Astrocyte (in vitro differentiated cells and primary cell): ENCODE results near the gene DGKI. TPM values are rescaled to one million over a fixed set of nuclear protein-coding genes. Genes with fewer than 3 reads are reported as not detected.

Experiments used
- DNase-seq: peaks from one replicate; pipeline ENCODE4 v3.0.0-alpha.2; 2010; ENCODE audit warnings: low read depth
- FAIRE-seq: peaks from 2 replicates; lab custom pipeline; 2011; peaks lifted over from hg19 to GRCh38; lab: Jason Lieb, UNC
- H2AFZ ChIP-seq: 2 replicates; pipeline ENCODE4 v1.6.0; 2012; ENCODE audit warnings: low read depth, low read length, inconsistent platforms
- H3K27ac ChIP-seq: 2 replicates; pipeline ENCODE4 v1.5.1; 2011; ENCODE audit warnings: low read depth, low read length, inconsistent platforms
- H3K27me3 ChIP-seq: 2 replicates; pipeline ENCODE4 v1.6.0; 2011; ENCODE audit warnings: low read length, inconsistent platforms; ENCODE audit not compliant: insufficient read depth
- H3K36me3 ChIP-seq: 2 replicates; pipeline ENCODE4 v1.5.1; 2011; ENCODE audit warnings: low read length, inconsistent platforms; ENCODE audit not compliant: insufficient read depth
- H3K4me1 ChIP-seq: 2 replicates; pipeline ENCODE4 v1.5.1; 2011; ENCODE audit warnings: low read length, inconsistent platforms; ENCODE audit not compliant: insufficient read depth
- H3K4me2 ChIP-seq: 2 replicates; pipeline ENCODE4 v1.6.0; 2012; ENCODE audit warnings: low read length, inconsistent platforms
- H3K4me3 ChIP-seq: 2 replicates; pipeline ENCODE4 v1.5.1; 2011; ENCODE audit warnings: low read depth, mild to moderate bottlenecking, low read length, inconsistent platforms; ENCODE audit not compliant: insufficient read depth
- H3K79me2 ChIP-seq: 2 replicates; pipeline ENCODE4 v1.6.0; 2012; ENCODE audit warnings: mild to moderate bottlenecking, low read length, inconsistent platforms; ENCODE audit not compliant: insufficient read depth
- H3K9ac ChIP-seq: 2 replicates; pipeline ENCODE4 v1.6.0; 2012; ENCODE audit warnings: mild to moderate bottlenecking, low read length, inconsistent platforms
- H3K9me3 ChIP-seq: 2 replicates; pipeline ENCODE4 v1.5.1; 2012; ENCODE audit warnings: low read depth, mild to moderate bottlenecking, low read length, inconsistent platforms; ENCODE audit not compliant: insufficient read depth
- H4K20me1 ChIP-seq: 2 replicates; pipeline ENCODE4 v1.6.0; 2012; ENCODE audit warnings: low read length, inconsistent platforms; ENCODE audit not compliant: insufficient read depth
- H3K27ac Mint-ChIP-seq: one replicate; pipeline ENCODE4 v1.8.0; 2021; ENCODE audit warnings: mild to moderate bottlenecking, mixed read lengths; ENCODE audit not compliant: unreplicated experiment
- H3K27me3 Mint-ChIP-seq: one replicate; pipeline ENCODE4 v1.8.0; 2021; ENCODE audit warnings: low read depth, mixed read lengths; ENCODE audit not compliant: unreplicated experiment
- H3K36me3 Mint-ChIP-seq: one replicate; pipeline ENCODE4 v1.8.0; 2021; ENCODE audit warnings: low read depth, mixed read lengths; ENCODE audit not compliant: unreplicated experiment
- H3K4me1 Mint-ChIP-seq: one replicate; pipeline ENCODE4 v1.8.0; 2021; ENCODE audit warnings: low read depth, mixed read lengths; ENCODE audit not compliant: unreplicated experiment
- H3K4me3 Mint-ChIP-seq: one replicate; pipeline ENCODE4 v1.8.0; 2021; ENCODE audit warnings: mild to moderate bottlenecking, moderate library complexity, mixed read lengths; ENCODE audit not compliant: unreplicated experiment
- H3K9me3 Mint-ChIP-seq: one replicate; pipeline ENCODE4 v1.8.0; 2021; ENCODE audit warnings: mild to moderate bottlenecking, mixed read lengths; ENCODE audit not compliant: unreplicated experiment
- CTCF ChIP-seq: IDR thresholded peaks from 2 replicates; pipeline ENCODE4 v1.5.1; 2011; ENCODE audit warnings: low read depth, mild to moderate bottlenecking, inconsistent platforms, low read length, moderate library complexity; ENCODE audit not compliant: insufficient read depth
- EZH2 ChIP-seq: IDR thresholded peaks from 2 replicates; pipeline ENCODE4 v1.6.1; 2012; ENCODE audit warnings: mild to moderate bottlenecking, low read length, inconsistent platforms; ENCODE audit not compliant: insufficient read depth
- total RNA-seq: library from RNA; stranded (reverse); gene quantifications from 2 replicates; pipeline ENCODE4 v1.2.1, GENCODE V29; 2021

The DGKI gene
- total RNA-seq, 1 donor from 2014 or later: 6.3 TPM

DNA sequence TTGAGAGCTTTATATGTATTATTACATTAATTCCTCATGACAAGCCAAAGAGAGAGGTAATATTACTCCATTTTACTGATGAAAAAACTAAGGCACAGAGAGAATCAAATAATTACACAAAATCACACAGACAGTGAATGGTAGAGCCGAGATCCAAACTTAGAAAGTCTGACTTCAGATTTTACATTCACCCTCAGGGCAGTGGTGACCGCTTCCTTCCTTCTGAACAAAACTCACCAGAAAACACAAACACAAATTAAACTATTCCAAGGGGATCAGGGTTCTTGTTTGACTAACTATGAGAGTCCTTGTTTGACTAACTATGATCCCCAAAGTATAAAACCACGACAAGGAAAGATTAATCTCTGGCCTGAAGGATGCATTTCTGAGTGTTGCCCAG, 435.3 kb downstream of the DGKI start:
- Histone ChIP-seq H2AFZ (no peak overlapping the region), H3K4me3 (no peak overlapping the region), H3K27me3 (no peaks in the 10 kb centered on the region), H3K4me2 (no peak overlapping the region), H3K9ac (no peak overlapping the region), H3K4me1 (peaks cover 4% of the 10 kb centered on the region), H3K79me2 (no peaks in the 10 kb centered on the region), H4K20me1 (no peaks in the 10 kb centered on the region), H3K27ac (no peak overlapping the region), H3K36me3 (peaks cover 3% of the 10 kb centered on the region), H3K9me3 (no peaks in the 10 kb centered on the region)
- DNase-seq: no peak
- H3K36me3 Mint-ChIP-seq: peaks cover 3% of the 10 kb centered on the region
- FAIRE-seq: no peak
- H3K4me3 Mint-ChIP-seq: no peak overlapping the region
- H3K27ac Mint-ChIP-seq: no peak overlapping the region
- no peaks in the 10 kb centered on the region for H3K9me3 Mint-ChIP-seq
- no peaks in the 10 kb centered on the region for H3K27me3 Mint-ChIP-seq
- TF ChIP-seq CTCF (no peak), EZH2 (no peak)
- peaks cover 18% of the 10 kb centered on the region for H3K4me1 Mint-ChIP-seq

DNA sequence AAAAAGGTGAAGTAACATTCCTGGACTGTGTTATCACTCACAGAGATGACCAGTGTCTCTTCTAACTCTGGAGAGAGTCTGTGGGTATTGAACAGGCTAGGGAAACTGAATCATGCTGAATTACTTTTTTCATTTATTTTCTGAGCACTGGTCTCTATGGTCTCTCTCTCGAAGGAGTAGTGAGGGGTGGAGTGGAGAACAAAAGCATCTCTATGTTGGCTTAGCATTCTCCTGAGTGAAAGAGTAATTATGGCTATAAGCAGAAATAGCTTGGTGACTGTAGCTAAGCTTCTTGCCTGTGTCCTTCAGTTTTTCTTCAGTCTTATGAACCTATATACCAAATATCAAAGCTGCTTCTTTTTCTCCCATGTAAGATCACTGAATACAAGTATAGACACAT, 438.6 kb downstream of the DGKI start:
- Histone ChIP-seq H3K4me3 (no peak overlapping the region), H3K4me2 (no peak overlapping the region), H3K27ac (no peak overlapping the region), H3K4me1 (peaks cover 14% of the 10 kb centered on the region), H4K20me1 (no peaks in the 10 kb centered on the region), H3K9me3 (no peaks in the 10 kb centered on the region), H3K27me3 (no peaks in the 10 kb centered on the region), H3K36me3 (peaks cover 3% of the 10 kb centered on the region), H2AFZ (no peak overlapping the region), H3K9ac (no peak overlapping the region), H3K79me2 (no peaks in the 10 kb centered on the region)
- FAIRE-seq (peak; percentile 54), DNase-seq (no peak)
- H3K27ac Mint-ChIP-seq: no peak overlapping the region
- peaks cover 3% of the 10 kb centered on the region for H3K36me3 Mint-ChIP-seq
- no peaks in the 10 kb centered on the region for H3K9me3 Mint-ChIP-seq
- TF ChIP-seq CTCF (no peak), EZH2 (no peak)
- H3K27me3 Mint-ChIP-seq: no peaks in the 10 kb centered on the region
- H3K4me3 Mint-ChIP-seq: no peak overlapping the region
- peaks cover 25% of the 10 kb centered on the region for H3K4me1 Mint-ChIP-seq

- Histone ChIP-seq H3K9ac (no peak overlapping the region), H3K4me2 (no peak overlapping the region), H2AFZ (no peak overlapping the region), H3K4me3 (no peak overlapping the region), H3K79me2 (no peaks in the 10 kb centered on the region), H3K27me3 (no peaks in the 10 kb centered on the region), H3K4me1 (peaks cover 14% of the 10 kb centered on the region), H3K36me3 (peaks cover 3% of the 10 kb centered on the region), H4K20me1 (no peaks in the 10 kb centered on the region), H3K27ac (no peak overlapping the region), H3K9me3 (no peaks in the 10 kb centered on the region)
- Mint-ChIP-seq H3K4me3 (no peak overlapping the region), H3K9me3 (no peaks in the 10 kb centered on the region), H3K27me3 (no peaks in the 10 kb centered on the region), H3K4me1 (peaks cover 25% of the 10 kb centered on the region), H3K27ac (no peak overlapping the region), H3K36me3 (peaks cover 2% of the 10 kb centered on the region)
- TF ChIP-seq CTCF (no peak), EZH2 (no peak)
- DNase-seq (no peak), FAIRE-seq (no peak)
Measured at GRCh38 chr7:137407078-137407477, 439.7 kb downstream of the DGKI start.
